PFSK-1 (cell line): ENCODE measurements around the gene TUBD1.
A peak's percentile ranks its signal among the peaks of the same experiment; 100 is the strongest.

Source experiments
- FOXP2 ChIP-seq: optimal IDR thresholded peaks from 2 replicates; pipeline ENCODE3; 2011; ENCODE audit warnings: borderline replicate concordance, control low read depth, inconsistent platforms; ENCODE audit not compliant: insufficient read depth; ENCODE audit errors: extremely low read length, extremely low read depth
- POLR2AphosphoS5 ChIP-seq: IDR thresholded peaks from 2 replicates; pipeline ENCODE4 v1.6.1; 2012; ENCODE audit warnings: low read depth, mild to moderate bottlenecking, control low read depth, low read length, moderate library complexity
- SIN3A ChIP-seq: IDR thresholded peaks from 2 replicates; pipeline ENCODE4 v1.6.1; 2012; ENCODE audit warnings: mild to moderate bottlenecking, low read length, moderate library complexity, borderline replicate concordance; ENCODE audit not compliant: insufficient read depth
- TAF1 ChIP-seq: IDR thresholded peaks from 2 replicates; pipeline ENCODE4 v1.6.1; 2012; ENCODE audit warnings: low read length, control low read depth, borderline replicate concordance; ENCODE audit not compliant: insufficient read depth
- TF ChIP-seq, protein P1 (sequence below), 2 experiments: IDR thresholded peaks; 2 replicates each; pipeline versions ENCODE4 v1.6.1 to v1.8.0; 2011 to 2012; ENCODE audit warnings: low read depth in 2 of 2, low read length in 2 of 2, control low read depth in 1 of 2, inconsistent platforms in 1 of 2, mild to moderate bottlenecking in 1 of 2, moderate library complexity in 1 of 2; ENCODE audit not compliant: insufficient read depth in 1 of 2

The TUBD1 gene

DNA sequence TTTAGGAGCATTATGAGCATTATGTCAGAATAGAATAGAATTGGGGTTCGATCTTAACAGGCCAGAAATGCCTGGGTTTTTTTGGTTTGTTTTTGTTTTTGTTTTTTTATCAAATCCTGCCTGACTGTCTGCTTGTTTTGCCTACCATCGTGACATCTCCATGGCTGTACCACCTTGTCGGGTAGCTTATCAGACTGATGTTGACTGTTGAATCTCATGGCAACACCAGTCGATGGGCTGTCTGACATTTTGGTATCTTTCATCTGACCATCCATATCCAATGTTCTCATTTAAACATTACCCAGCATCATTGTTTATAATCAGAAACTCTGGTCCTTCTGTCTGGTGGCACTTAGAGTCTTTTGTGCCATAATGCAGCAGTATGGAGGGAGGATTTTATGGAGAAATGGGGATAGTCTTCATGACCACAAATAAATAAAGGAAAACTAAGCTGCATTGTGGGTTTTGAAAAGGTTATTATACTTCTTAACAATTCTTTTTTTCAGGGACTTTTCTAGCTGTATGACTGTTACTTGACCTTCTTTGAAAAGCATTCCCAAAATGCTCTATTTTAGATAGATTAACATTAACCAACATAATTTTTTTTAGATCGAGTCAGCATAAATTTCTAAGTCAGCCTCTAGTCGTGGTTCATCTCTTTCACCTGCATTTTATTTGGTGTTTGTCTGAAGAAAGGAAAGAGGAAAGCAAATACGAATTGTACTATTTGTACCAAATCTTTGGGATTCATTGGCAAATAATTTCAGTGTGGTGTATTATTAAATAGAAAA is 51.5 kb downstream of the TUBD1 start:
- TF ChIP-seq POLR2AphosphoS5, result peak; percentile 25; the same call in 1 of the 2 replicates

DNA sequence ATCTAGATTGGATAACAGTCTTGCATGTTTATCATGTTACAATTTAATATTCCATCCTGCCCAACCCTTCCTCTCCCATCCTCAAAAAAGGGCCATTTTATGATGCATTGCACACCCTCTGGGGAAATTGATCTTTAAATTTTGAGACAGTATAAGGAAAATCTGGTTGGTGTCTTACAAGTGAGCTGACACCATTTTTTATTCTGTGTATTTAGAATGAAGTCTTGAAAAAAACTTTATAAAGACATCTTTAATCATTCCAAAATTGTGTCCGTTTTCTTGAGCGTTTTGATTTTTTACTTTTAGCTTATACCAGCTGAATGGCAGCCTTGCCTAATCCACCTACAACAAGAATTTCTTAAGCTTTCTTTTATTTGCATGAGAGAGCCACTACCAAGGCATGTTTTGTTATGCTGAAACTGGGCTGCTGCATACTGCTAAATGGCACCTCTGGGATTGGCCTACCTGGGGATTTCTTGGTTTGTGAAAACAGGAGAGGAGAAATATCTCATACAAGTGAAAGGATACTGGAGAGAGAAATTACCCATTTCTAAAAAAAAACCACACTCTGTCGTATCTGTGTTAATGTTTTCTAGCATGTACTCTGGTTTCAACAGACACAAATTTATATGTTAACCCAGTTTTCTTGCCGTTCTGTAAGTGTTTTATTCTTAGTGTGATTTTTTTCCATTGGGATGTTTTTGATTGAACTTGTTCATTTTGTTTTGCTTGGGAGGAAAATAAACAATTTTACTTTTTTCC is 52.2 kb downstream of the TUBD1 start:
- TF ChIP-seq POLR2AphosphoS5 (peak; percentile 29), FOXP2 (no peak), TAF1 (peak; percentile 26; the same call in 1 of the 2 replicates)

DNA sequence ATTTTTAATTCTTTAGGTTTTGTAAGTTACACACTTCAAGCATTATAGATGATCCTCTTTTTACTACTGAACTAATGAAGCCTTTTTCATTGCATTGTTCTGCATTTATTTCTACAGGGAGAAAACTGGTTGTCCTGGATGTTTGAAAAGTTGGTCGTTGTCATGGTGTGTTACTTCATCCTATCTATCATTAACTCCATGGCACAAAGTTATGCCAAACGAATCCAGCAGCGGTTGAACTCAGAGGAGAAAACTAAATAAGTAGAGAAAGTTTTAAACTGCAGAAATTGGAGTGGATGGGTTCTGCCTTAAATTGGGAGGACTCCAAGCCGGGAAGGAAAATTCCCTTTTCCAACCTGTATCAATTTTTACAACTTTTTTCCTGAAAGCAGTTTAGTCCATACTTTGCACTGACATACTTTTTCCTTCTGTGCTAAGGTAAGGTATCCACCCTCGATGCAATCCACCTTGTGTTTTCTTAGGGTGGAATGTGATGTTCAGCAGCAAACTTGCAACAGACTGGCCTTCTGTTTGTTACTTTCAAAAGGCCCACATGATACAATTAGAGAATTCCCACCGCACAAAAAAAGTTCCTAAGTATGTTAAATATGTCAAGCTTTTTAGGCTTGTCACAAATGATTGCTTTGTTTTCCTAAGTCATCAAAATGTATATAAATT is 53.0 kb downstream of the TUBD1 start:
- TF ChIP-seq POLR2AphosphoS5 (peak; percentile 48; the same call in 1 of the 2 replicates), FOXP2 (no peak), TAF1 (no peak)

DNA sequence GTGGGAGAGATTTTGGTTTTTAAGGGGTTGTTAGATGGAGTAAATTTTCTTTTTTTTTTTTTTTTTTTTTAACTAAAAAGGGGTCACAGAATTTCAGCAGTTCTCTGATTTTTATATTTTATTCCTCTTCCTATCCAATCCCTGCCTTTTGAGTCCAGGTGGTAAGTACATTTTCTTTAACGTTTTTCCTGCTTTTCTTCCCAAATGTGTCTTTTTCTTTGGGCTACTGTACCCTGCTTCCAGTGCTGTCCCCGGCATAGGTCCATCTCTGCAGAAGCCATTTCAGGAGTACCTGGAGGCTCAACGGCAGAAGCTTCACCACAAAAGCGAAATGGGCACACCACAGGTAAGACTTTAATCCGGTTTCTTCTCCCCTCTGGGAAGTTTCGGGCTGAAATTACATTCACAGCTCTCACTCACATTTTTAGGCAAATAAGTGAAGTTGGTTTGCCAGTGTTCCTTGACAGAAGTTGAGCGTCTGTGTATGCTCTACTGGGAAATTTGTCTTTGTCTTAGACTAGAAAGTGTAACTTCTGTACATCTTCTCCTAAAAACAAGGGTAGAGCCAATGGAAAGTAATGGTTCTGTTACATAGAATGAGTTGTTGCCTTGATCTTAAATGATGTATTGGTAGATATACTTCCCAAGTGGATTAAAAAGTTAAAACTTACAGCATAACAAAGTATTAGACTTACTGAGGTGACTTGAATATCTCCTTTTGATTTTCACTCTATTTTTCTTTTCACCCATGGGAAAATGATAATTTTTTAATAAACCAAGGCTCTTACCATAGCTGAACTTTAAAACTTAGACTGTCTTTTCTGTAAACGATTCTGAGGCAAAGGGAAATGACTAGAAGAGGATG is 54.5 kb downstream of the TUBD1 start:
- TF ChIP-seq, protein P1, sequence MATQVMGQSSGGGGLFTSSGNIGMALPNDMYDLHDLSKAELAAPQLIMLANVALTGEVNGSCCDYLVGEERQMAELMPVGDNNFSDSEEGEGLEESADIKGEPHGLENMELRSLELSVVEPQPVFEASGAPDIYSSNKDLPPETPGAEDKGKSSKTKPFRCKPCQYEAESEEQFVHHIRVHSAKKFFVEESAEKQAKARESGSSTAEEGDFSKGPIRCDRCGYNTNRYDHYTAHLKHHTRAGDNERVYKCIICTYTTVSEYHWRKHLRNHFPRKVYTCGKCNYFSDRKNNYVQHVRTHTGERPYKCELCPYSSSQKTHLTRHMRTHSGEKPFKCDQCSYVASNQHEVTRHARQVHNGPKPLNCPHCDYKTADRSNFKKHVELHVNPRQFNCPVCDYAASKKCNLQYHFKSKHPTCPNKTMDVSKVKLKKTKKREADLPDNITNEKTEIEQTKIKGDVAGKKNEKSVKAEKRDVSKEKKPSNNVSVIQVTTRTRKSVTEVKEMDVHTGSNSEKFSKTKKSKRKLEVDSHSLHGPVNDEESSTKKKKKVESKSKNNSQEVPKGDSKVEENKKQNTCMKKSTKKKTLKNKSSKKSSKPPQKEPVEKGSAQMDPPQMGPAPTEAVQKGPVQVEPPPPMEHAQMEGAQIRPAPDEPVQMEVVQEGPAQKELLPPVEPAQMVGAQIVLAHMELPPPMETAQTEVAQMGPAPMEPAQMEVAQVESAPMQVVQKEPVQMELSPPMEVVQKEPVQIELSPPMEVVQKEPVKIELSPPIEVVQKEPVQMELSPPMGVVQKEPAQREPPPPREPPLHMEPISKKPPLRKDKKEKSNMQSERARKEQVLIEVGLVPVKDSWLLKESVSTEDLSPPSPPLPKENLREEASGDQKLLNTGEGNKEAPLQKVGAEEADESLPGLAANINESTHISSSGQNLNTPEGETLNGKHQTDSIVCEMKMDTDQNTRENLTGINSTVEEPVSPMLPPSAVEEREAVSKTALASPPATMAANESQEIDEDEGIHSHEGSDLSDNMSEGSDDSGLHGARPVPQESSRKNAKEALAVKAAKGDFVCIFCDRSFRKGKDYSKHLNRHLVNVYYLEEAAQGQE (IDR thresholded peaks at IDR 0.05; ENCODE audit: insufficient read depth in 1 of 2, low read depth in 2 of 2, low read length in 2 of 2), result no peak
- no peak for TF ChIP-seq FOXP2
- TF ChIP-seq TAF1, result no peak
- TF ChIP-seq POLR2AphosphoS5, result peak; percentile 17; the same call in 1 of the 2 replicates
- no peak for TF ChIP-seq SIN3A

DNA sequence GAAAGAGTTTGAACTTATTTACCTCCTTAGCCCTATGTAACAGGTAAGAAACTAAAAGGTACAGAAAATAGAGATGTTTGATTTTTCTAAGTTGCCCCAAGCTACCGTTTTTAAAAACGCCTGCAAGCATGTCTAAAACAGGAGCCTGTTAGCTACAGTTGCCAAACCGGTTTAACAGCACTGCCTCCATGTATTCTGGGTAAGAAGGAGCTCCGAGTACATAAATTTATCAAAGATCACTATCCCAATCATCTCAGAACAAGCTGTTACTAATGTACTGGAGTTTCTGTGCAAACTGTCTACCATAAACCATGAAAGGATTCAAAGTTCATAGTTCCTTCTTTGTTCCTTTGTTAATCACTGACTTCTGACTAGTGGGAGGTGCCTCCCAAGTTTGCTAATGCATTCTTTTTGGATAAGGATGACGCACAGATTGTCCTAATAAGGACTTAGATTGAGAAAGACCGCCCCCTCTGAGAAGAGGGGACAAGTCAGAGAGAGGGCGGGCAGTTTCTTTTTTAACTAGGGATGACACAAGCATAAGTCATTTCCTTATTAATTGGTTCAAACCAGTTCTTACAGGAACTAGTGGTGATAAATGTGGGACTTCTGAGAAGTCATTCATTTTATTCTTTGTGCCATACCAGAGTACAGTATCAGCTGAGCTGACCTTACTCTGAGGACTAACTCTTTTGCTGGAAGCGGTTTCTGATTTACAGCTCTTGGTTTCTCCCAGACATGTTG is 55.3 kb downstream of the TUBD1 start:
- TF ChIP-seq SIN3A, result peak; percentile 98
- TF ChIP-seq, protein P1 (IDR thresholded peaks at IDR 0.05; ENCODE audit: insufficient read depth in 1 of 2, low read depth in 2 of 2, low read length in 2 of 2), result peak in 1 of 2 experiments; percentile 62; a peak in 3 of 4 replicates
- peak; percentile 99 for TF ChIP-seq TAF1
- peak; percentile 98 for TF ChIP-seq POLR2AphosphoS5
- TF ChIP-seq FOXP2, result no peak

DNA sequence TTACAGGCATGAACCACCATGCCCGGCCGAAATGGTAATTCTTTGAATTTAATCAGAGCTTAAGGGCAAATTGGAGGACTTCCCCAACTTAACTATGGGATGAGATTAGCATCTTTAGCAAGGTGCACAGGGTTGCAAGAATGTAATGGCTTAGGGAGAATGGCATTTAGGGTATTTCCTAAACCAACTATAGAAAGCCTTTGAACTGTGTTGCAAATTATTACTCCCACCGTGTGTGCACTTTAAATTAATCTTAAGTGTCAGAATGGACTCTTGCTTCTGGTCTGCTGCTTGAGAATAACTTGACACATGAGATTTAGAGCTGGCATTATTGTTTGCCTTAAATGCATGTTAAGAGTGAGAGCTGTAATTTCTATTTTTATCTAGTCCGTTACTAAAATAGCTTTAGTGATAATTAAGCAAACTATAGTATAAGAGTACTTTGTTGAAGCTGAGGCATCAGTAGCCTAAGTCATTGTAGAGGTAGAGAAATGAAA is 59.8 kb downstream of the TUBD1 start:
- TF ChIP-seq POLR2AphosphoS5 (no peak), SIN3A (no peak), TAF1 (no peak), FOXP2 (no peak)
- TF ChIP-seq, protein P1 (IDR thresholded peaks at IDR 0.05; ENCODE audit: insufficient read depth in 1 of 2, low read depth in 2 of 2, low read length in 2 of 2), result no peak
